HG02642 (cell line): ENCODE measurements around the gene SPDYE1.
"Not testable (repeated sequence)": the region's sequence is repeated elsewhere in the genome, so short reads cannot be mapped to it uniquely, and the experiment has no call there.

Experiments
- ATAC-seq: cut with Tn5 transposase; IDR thresholded peaks from one replicate; pipeline ENCODE4 v1.9.1; 2021; ENCODE audit warnings: mild to moderate bottlenecking; ENCODE audit not compliant: unreplicated experiment, poor library complexity

Gene SPDYE1

GRCh38 chr7:43990011-43990585 lies 7.6 kb upstream of the SPDYE1 start:
- ATAC-seq: not testable (repeated sequence)

DNA sequence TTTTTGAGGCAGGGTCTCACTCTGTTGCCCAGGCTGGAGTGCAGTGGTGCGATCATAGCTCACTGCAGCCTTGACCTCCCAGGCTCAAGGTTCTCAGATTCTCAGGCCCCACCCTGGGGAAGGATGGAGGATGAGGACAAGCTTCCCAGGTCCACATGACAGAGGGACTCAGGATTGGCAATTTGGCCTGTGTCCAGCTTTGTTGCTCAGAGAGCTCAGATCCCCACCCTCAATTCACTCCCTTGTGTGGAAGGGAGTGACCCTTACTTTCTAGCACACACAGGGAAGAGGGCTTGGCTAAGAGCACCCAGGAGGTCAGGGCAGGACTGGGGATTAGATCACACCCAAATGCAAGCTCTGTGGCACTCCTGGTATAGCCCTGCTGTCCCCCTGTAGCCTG lies 6.9 kb upstream of the SPDYE1 start:
- not testable (repeated sequence) for ATAC-seq

- ATAC-seq: peak; percentile 90
Measured at GRCh38 chr7:43992896-43993295, 4.8 kb upstream of the SPDYE1 start.

DNA sequence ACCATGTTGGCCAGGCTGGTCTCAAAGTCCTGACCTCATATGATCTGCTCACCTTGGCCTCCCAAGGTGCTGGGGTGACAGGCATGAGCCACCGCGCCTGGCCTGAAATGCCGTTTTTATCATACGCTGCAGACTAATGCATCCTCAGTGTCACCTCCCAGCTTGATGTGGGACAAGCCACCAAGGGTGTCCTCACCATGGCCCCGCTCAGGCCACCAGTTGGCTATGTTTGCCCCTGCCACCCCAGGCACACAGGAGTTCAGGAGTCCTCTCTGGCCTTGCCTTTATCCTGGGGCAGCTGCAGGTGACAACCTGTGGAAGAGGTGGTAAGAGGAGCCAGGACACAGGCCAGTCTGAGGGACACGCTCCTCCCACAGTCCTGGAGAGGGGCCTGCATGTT lies 3.0 kb upstream of the SPDYE1 start:
- ATAC-seq: not testable (repeated sequence)

GRCh38 chr7:44012081-44012480 lies 14.4 kb downstream of the SPDYE1 start:
- ATAC-seq: not testable (repeated sequence)

- ATAC-seq: not testable (repeated sequence)
Measured at GRCh38 chr7:44015090-44015489, 17.4 kb downstream of the SPDYE1 start.

DNA sequence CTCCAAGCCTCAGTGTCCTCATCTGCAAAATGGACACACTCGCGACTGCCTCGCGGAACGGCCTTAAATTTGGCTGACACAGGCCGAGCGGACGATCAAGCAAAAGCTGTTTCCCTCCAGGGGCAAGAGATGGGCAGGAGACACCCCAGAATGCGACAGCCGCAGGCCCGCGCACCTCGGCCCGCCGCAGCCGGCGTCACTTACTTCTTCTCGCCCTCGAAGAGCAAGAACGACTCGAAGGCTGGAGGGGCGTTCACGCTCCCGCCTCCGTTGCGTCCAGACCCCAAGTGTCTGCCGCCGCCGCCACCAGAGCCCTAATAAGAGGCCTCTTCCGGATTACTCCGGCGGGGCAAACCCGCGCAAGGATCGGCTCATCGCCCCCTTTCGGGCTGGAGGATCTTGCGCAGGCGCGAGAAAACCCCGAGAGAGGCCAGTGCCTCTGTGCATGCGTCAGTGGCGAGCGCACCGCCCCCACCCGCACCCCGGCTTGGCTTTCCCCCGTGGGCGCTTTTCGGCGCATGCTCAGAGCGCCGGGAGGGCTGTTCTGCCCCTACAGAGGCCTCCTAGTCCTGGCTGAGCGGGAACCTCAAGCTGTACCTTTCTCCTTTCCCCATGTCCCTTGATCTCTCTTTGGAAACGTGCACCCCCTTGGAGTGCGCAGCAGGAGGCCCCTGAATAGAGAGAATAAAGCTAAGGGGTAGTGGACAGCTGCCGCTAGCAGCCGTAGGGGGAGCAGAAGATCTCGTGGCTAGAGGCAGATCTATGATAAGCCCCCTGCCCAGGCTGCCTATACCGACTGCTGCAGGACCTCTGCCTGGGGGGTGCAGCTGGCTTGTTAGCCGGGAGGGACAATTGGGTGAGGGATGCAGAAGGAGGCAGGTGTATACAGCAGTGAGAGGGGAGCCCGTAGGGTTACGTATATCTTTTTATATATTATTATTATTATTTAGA lies 21.4 kb downstream of the SPDYE1 start:
- ATAC-seq: peak; percentile 96

DNA sequence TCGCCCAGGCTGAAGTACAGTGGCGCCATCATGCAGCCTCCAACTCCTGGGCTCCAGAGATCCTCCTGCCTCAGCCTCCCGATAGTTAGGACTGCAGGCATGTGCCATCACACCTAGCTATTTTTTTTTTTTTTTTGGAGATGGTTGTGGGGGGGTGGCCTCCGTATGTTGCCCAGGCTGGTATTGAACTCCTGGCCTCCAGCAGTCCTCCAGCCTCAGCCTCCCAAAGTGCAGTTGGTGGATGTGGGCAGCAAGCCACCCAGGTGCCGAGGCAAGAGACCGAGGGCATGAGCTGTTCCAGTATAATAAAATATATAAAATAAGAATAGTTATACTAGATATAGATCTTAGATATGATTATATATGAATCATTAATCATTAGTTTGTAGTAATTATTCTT lies 22.1 kb downstream of the SPDYE1 start:
- ATAC-seq: not testable (repeated sequence)

DNA sequence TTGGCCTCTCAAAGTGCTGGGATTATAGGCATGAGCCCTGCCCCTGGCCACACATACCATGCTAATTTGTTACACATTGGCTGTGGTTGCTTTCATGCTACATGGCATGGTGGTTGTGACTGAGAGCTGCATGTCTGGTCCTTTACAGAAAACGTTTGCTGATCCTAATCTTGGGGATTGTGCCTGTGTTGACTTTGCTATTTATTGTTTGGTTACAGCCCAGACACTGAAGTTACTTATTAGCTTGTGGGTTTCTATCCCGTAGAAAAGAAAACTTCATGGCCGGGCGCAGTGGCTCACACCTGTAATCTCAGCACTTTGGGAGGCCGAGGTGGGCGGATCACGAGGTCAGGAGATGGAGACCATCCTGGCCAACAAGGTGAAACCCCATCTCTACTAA lies 24.4 kb downstream of the SPDYE1 start:
- ATAC-seq: not testable (repeated sequence)

DNA sequence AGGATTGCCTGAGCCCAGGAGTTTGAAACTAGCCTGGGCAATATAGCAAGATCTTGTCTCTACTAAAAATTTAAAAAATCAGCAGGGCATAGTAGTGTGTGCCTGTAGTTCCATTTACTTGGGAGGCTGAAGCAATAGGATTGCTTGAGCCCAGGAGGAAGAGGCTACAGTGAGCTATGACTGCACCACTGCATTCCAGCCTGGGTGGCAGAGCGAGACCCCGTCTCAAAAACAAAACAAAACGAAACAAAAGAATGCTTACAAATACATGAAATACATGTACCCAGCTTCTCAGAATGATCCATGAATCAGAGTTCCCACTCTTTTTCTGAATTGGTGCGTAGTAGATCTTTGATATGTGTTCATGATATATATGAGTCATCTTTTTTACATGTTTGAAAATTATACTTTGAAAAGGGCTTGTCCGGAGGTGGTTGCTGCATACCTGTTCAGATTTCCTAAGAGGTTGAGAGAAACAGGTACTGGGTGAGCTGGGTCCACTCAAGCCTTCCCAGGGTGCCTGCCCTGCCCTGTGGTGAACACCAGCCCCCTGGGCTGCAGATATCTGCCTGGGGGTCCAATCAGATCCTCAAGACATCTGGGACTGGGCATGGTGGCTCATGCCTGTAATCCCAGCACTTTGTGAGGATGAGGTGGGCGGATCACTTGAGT lies 25.2 kb downstream of the SPDYE1 start:
- ATAC-seq: not testable (repeated sequence)

GRCh38 chr7:44029433-44029832 lies 31.7 kb downstream of the SPDYE1 start:
- not testable (repeated sequence) for ATAC-seq

DNA sequence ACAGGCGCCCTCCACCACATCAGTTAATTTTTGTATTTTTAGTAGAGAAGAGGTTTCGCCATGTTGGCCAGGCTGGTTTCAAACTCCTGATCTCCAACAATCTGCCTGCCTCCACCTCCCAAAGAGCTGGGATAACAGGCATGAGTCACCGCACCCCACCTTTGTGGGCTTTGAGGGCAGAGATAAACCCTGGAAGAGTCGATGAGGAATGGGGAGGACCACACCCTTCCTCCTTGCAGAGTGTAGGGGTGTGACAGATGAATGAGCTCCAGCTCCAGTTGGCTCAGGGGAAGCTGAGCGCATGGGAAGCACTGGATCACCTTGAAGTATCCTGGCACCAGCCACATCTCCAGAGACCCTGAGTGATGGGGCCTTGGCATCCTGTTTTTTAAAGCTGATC lies 32.3 kb downstream of the SPDYE1 start:
- not testable (repeated sequence) for ATAC-seq

- not testable (repeated sequence) for ATAC-seq
Measured at GRCh38 chr7:44031319-44031718, 33.6 kb downstream of the SPDYE1 start.

DNA sequence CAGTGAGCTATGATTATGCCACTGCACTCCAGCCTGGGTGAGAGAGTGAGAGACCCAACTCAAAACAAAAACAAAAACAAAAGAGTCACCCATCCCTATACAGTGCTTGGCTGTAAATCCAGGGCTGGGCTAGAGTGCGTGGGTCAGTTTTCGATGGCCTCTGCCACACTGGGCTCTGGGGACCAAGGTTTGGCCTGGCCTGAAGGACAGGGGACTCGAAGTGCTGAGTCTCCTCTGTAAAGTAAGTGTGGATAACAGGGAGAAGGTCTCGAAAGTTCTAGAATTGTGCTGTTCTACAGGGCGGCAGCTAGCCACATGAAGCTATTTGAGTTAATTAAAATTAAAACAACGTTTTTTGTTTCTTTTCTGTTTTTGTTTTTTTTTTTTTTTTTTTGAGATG lies 34.3 kb downstream of the SPDYE1 start:
- not testable (repeated sequence) for ATAC-seq

DNA sequence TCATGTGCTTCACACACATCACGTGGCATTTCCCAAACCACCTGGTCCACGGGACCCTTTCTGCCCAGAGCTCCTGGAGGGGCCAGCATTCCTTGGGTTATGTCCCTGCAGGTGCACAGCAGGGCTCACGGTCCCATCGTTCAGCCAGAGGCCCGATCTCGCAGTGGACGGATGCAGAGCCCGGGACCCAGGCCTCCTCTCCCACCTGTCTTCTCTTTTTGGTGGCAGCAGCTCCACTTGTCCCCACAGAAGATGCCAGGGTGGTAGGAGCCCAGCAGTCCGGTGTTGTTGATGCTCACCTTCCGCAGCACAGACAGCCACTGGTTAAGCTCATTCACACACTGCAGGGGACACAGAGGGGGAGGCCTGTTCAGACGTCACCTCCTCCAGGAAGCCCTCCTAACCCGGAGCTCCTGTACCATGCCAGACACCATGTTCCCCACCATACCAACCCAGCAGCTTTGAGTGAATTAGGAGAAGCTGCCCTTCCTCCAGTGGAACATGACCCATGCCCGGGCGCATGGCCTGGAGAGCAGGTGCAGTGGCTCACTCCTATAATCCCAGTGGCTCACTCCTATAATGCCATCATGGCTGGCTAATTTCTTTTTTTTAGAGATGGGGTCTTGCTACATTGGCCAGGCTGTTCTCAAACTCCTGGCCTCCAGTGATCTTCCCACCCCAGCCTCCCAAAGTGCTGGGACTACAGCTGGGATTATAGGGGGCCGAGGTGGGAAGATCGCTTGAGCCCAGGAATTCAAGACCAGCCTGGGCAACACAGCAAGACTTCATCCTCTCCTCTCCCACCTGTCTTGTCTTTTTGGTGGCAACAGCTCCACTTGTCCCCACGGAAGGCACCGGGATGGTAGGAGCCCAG lies 36.5 kb downstream of the SPDYE1 start:
- not testable (repeated sequence) for ATAC-seq

DNA sequence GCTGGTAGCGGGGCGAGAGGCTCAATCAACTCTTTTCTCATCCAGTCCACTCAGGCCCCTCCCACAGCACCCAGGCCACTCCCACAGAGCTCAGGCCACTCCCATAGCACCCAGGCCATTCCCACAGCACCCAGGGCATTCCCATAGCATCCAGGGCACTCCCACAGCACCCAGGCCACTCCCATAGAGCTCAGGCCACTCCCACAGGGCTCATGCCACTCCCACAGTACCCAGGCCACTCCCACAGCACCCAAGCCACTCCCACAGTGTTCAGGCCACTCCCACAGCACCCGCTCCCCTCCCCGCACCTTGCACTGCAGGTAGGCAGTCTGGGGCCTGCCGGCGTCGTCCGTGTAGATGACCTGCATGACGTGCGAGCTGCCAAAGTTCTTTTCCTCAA lies 38.7 kb downstream of the SPDYE1 start:
- peak; percentile 28 for ATAC-seq

DNA sequence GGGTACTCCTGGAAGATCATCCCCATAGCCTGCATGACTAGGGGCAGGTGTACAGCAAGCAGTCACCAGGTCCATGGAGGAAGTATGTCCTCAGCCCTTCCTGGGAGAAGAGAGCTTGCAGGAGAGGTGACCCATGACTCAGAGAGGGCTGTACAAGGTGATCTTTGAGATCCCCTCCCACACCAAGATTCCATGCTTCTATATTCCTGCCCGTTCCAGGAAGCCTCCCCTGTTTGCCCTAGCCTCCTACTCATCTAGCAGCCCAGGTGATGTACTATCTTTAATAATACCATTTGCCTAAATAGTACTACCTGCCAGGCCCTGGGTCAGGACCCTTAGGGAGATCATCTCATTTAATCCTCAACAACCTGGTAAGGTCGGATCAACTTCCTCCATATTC lies 40.3 kb downstream of the SPDYE1 start:
- ATAC-seq: not testable (repeated sequence)

GRCh38 chr7:44038553-44038952 lies 40.9 kb downstream of the SPDYE1 start:
- not testable (repeated sequence) for ATAC-seq

- ATAC-seq: peak; percentile 65
Measured at GRCh38 chr7:44038961-44039558, 41.4 kb downstream of the SPDYE1 start.
